Endothelial cell of umbilical vein (primary cell): ENCODE data around the gene JPH2. TPM values are rescaled to one million over a fixed set of nuclear protein-coding genes. Genes with fewer than 3 reads are reported as not detected.
A peak's percentile ranks its signal among the peaks of the same experiment; 100 is the strongest.

Experiments used
- BruUV-seq: library from RNA; stranded (reverse); fragments of 400-500 nt; replicated peaks from 2 replicates; lab custom pipeline; 2021; lab: Mats Ljungman, UMichigan
- CTCF ChIA-PET: fragments of 300-600, 350-600 bp; sonication (Branson Sonifier 250); formaldehyde crosslinking; loops from one replicate; lab custom pipeline; 2021; ENCODE audit warnings: antibody characterized with exemption, inconsistent platforms; lab: Charles Lee
- POLR2A ChIA-PET: fragments of 300-600, 350-600 bp; sonication (Branson Sonifier 250); formaldehyde crosslinking; loops from one replicate; lab custom pipeline; 2021; ENCODE audit warnings: antibody characterized with exemption, inconsistent platforms; lab: Charles Lee
- DNase-seq: peaks from one replicate; pipeline ENCODE4 v3.0.0-alpha.2; 2011; ENCODE audit warnings: low read depth, low spot score
- FAIRE-seq: peaks from 2 replicates; lab custom pipeline; 2011; peaks lifted over from hg19 to GRCh38; lab: Jason Lieb, UNC
- H2AFZ ChIP-seq: 2 replicates; pipeline ENCODE4 v1.6.0; 2012; ENCODE audit warnings: low read depth, low read length, control low read depth, inconsistent platforms
- H3K27ac ChIP-seq: 2 replicates; pipeline ENCODE4 v1.5.1; 2011; ENCODE audit warnings: low read depth, mild to moderate bottlenecking, control low read depth, low read length, moderate library complexity; ENCODE audit not compliant: insufficient read depth
- H3K27me3 ChIP-seq, 2 experiments: 2 replicates each; pipeline versions ENCODE4 v1.6.0 to v1.6.1; 2011; ENCODE audit warnings: low read length in 2 of 2, mixed read lengths in 1 of 2; ENCODE audit not compliant: control insufficient read depth in 2 of 2, insufficient read depth in 2 of 2
- H3K36me3 ChIP-seq, 2 experiments: 2 replicates in 1 of 2; 3 replicates in 1 of 2; pipeline ENCODE4 v1.5.1; 2011; ENCODE audit warnings: low read length in 2 of 2, mild to moderate bottlenecking in 1 of 2, moderate library complexity in 1 of 2; ENCODE audit not compliant: control insufficient read depth in 2 of 2, insufficient read depth in 2 of 2; ENCODE audit errors: extremely low read depth in 1 of 2
- H3K4me1 ChIP-seq: 3 replicates; pipeline ENCODE4 v1.5.1; 2011; ENCODE audit warnings: mild to moderate bottlenecking, low read length; ENCODE audit not compliant: control insufficient read depth, insufficient read depth; ENCODE audit errors: extremely low read depth
- H3K4me2 ChIP-seq: 2 replicates; pipeline ENCODE4 v1.6.1; 2011; ENCODE audit warnings: low read length, control low read depth, mixed read lengths; ENCODE audit not compliant: insufficient read depth
- H3K4me3 ChIP-seq, 3 experiments: fragments of 200-600 bp in 1 of 3; sonication (generic), shearing (Covaris generic) in 1 of 3; replicated peaks in 1 of 3; 2 replicates each; pipeline ENCODE4 v1.5.1; 2011 to 2016; ENCODE audit warnings: control low read depth in 3 of 3, low read length in 3 of 3, mild to moderate bottlenecking in 2 of 3, inconsistent platforms in 1 of 3, low read depth in 1 of 3, moderate library complexity in 1 of 3; ENCODE audit not compliant: insufficient read depth in 1 of 3
- H3K79me2 ChIP-seq: 2 replicates; pipeline ENCODE4 v1.6.0; 2012; ENCODE audit warnings: low read length, inconsistent platforms; ENCODE audit not compliant: control insufficient read depth, insufficient read depth
- H3K9ac ChIP-seq: replicated peaks from 2 replicates; pipeline ENCODE3; 2011; ENCODE audit warnings: low read length, control low read depth; ENCODE audit not compliant: insufficient read depth; ENCODE audit errors: extremely low read depth
- H3K9me1 ChIP-seq: replicated peaks from 3 replicates; pipeline ENCODE4 v1.6.0; 2011; ENCODE audit warnings: mild to moderate bottlenecking, low read length; ENCODE audit not compliant: control insufficient read depth, insufficient read depth; ENCODE audit errors: extremely low read depth
- H3K9me3 ChIP-seq: replicated peaks from 2 replicates; pipeline ENCODE4 v1.5.1; 2012; ENCODE audit warnings: low read length, inconsistent platforms; ENCODE audit not compliant: control insufficient read depth, insufficient read depth
- H4K20me1 ChIP-seq: replicated peaks from 2 replicates; pipeline ENCODE3; 2011; ENCODE audit warnings: mild to moderate bottlenecking, low read length; ENCODE audit not compliant: control insufficient read depth, insufficient read depth; ENCODE audit errors: extremely low read depth
- CTCF ChIP-seq, 2 donors: IDR thresholded peaks; 1 replicate in 1 of 2; 2 replicates in 1 of 2; pipeline ENCODE4 v1.5.1; 2011; ENCODE audit warnings: low read length in 2 of 2, mild to moderate bottlenecking in 2 of 2, moderate library complexity in 2 of 2, control low read depth in 1 of 2, inconsistent platforms in 1 of 2, low read depth in 1 of 2; ENCODE audit not compliant: insufficient read depth in 1 of 2; ENCODE audit errors: extremely low read depth in 1 of 2
- EZH2 ChIP-seq: IDR thresholded peaks from 2 replicates; pipeline ENCODE4 v1.6.1; 2012; ENCODE audit warnings: borderline replicate concordance, low read depth, mild to moderate bottlenecking, moderate library complexity, low read length, inconsistent platforms; ENCODE audit not compliant: severe bottlenecking
- FOS ChIP-seq: IDR thresholded peaks from 2 replicates; pipeline ENCODE4 v1.6.1; 2011; ENCODE audit warnings: mild to moderate bottlenecking, low read length, moderate library complexity, borderline replicate concordance; ENCODE audit not compliant: insufficient read depth
- GATA2 ChIP-seq: IDR thresholded peaks from 2 replicates; pipeline ENCODE4 v1.7.0; 2011; ENCODE audit warnings: low read depth, mild to moderate bottlenecking, moderate library complexity, mixed read lengths, low read length; ENCODE audit not compliant: insufficient read length, insufficient read depth
- JUN ChIP-seq: IDR thresholded peaks from 2 replicates; pipeline ENCODE4 v1.6.1; 2011; ENCODE audit warnings: borderline replicate concordance, low read depth; ENCODE audit not compliant: insufficient read length, insufficient read depth
- MYC ChIP-seq: IDR thresholded peaks from one replicate; pipeline ENCODE4 v1.6.1; 2011; ENCODE audit warnings: mild to moderate bottlenecking, low read depth, low read length
- POLR2A ChIP-seq: IDR thresholded peaks from 2 replicates; pipeline ENCODE4 v1.6.1; 2012; ENCODE audit warnings: low read depth, mild to moderate bottlenecking, control low read depth, low read length
- POLR2AphosphoS5 ChIP-seq: IDR thresholded peaks from 2 replicates; pipeline ENCODE4 v1.6.1; 2012; ENCODE audit warnings: low read depth, mild to moderate bottlenecking, control low read depth, low read length, moderate library complexity; ENCODE audit not compliant: insufficient read depth
- dilution Hi-C: fragments of 300-500 bp; cut with MboI; formaldehyde crosslinking; loops from one replicate; pipeline ENCODE4 v1.15.0; 2019; ENCODE audit warnings: low sequenced_read_pairs; ENCODE audit not compliant: extremely low pct_ligation_motif_present
- intact Hi-C: fragments of 100-400 bp; cut with micrococcal nuclease; formaldehyde crosslinking; loops from one replicate; pipeline ENCODE4 v1.10.0; 2022
- polyA plus RNA-seq, 4 experiments: library from polyadenylated mRNA; depleted of rRNA in 3 of 4; stranded (reverse) in 3 of 4; unstranded in 1 of 4; fragments of >200 nt; gene quantifications; 2 replicates each; pipeline versions ENCODE4 v1.2.1 to v1.2.3, GENCODE V29; 2011 to 2012; ENCODE audit warnings: missing spikeins in 1 of 4
- total RNA-seq: library from RNA; stranded (reverse); gene quantifications from 2 replicates; pipeline ENCODE4 v1.2.3, GENCODE V29; 2021
- TF ChIP-seq, protein P1 (sequence below): IDR thresholded peaks from 2 replicates; pipeline ENCODE4 v1.6.1; 2011; ENCODE audit not compliant: insufficient read depth, insufficient read length

The JPH2 gene
- total and polyA plus RNA-seq, 2 donors (not counting 3 experiments of a cell fraction or from before 2014, with no cell fraction given), result not detected

DNA sequence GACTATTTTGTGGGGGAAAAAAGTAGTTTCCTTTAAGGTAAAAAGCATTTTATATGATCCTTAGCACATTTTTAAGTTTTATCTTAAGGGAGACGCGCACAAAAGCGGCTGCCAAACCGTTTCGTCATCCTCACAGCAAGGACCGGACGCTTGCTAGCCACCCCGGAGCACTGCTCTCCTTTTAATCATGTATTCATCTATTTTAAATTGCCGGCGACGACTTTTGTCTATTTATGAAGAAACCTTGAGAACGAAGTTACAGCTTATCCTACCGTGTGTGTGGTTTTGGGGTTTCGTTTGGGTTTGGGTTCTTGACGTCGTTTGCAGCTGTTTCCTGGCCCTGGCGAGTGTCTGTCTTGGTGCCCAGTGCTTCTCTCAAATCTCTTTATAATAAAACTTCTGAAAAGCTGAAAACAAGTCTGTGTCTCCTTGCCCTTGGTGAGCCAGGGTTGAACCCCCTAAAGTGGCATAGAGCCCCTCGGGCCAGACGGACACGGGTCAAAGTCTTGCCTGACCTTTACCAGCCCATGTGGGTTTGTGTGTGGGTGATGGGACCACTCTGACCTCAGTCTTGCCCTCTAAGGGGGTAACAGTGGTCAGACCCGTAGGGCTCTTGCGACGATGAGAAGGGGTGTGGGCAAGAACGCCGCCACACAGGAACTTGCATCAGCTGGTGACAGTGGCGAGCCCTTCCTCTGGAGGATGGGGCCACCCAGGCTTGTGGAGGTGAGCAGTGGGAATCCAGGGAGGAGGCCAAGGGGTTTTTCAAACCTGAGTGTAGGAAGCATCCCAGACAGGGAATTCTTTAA is 117.6 kb downstream of the JPH2 start:
- ChIA-PET POLR2A (no interaction called here), CTCF (no interaction called here)
- dilution Hi-C loops, result no loop called here
- BruUV-seq, result TSS peak; percentile 76
- Histone ChIP-seq H3K27ac (no peak overlapping the region), H3K27me3 (no peaks in the 10 kb centered on the region), H3K4me3 (no peak overlapping the region), H3K4me1 (peaks cover 2% of the 10 kb centered on the region), H3K4me2 (no peak overlapping the region), H3K9ac (no peak overlapping the region), H3K36me3 (no peaks in the 10 kb centered on the region), H4K20me1 (no peaks in the 10 kb centered on the region), H2AFZ (no peak overlapping the region), H3K9me3 (no peaks in the 10 kb centered on the region), H3K9me1 (no peaks in the 10 kb centered on the region), H3K79me2 (no peaks in the 10 kb centered on the region)
- intact Hi-C loops, result loop anchor here (5.0 kb wide), 1 partner anchor 52 kb away; no protein-coding TSS in a partner anchor
- no peak for TF ChIP-seq CTCF (IDR thresholded peaks at IDR 0.05; ENCODE audit: extremely low read depth in 1 of 2, insufficient read depth in 1 of 2, low read depth in 1 of 2, low read length in 2 of 2)
- no peak for TF ChIP-seq POLR2A
- TF ChIP-seq JUN, result no peak
- TF ChIP-seq MYC, result no peak
- TF ChIP-seq, protein P1, sequence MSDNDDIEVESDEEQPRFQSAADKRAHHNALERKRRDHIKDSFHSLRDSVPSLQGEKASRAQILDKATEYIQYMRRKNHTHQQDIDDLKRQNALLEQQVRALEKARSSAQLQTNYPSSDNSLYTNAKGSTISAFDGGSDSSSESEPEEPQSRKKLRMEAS, result no peak
- TF ChIP-seq POLR2AphosphoS5, result no peak
- no peak for TF ChIP-seq FOS
- TF ChIP-seq GATA2, result no peak
- no peak for TF ChIP-seq EZH2
- DNase-seq (no peak), FAIRE-seq (no peak)
